Left ventricle myocardium inferior (tissue), 1 donor: ENCODE measurements around the gene THSD4. TPM values are rescaled to one million over a fixed set of nuclear protein-coding genes. Genes with fewer than 3 reads are reported as not detected.
A peak's percentile ranks its signal among the peaks of the same experiment; 100 is the strongest.

Experiments used
- DNase-seq: peaks from one replicate; pipeline ENCODE4 v3.0.0-alpha.2; 2020
- H3K27ac ChIP-seq: fragments of 200-600 bp; replicated peaks from 2 replicates; pipeline ENCODE4 v1.8.0; 2021
- H3K27me3 ChIP-seq: fragments of 200-600 bp; 2 replicates; pipeline ENCODE4 v1.8.0; 2021; ENCODE audit warnings: low read depth
- H3K36me3 ChIP-seq: fragments of 200-600 bp; 2 replicates; pipeline ENCODE4 v1.8.0; 2021
- H3K4me1 ChIP-seq: fragments of 200-600 bp; 2 replicates; pipeline ENCODE4 v1.8.0; 2021
- H3K4me3 ChIP-seq: fragments of 200-600 bp; 2 replicates; pipeline ENCODE4 v1.8.0; 2021; ENCODE audit warnings: mild to moderate bottlenecking, moderate library complexity
- H3K9me3 ChIP-seq: fragments of 200-600 bp; replicated peaks from 2 replicates; pipeline ENCODE4 v1.8.0; 2021
- CTCF ChIP-seq: fragments of 200-600 bp; IDR thresholded peaks from 2 replicates; pipeline ENCODE4 v1.8.0; 2021; ENCODE audit warnings: antibody characterized with exemption, mild to moderate bottlenecking, borderline replicate concordance
- intact Hi-C: fragments of 100-400 bp; cut with micrococcal nuclease; formaldehyde crosslinking; loops from one replicate; pipeline ENCODE4 v1.11.0; 2022
- total RNA-seq: library from RNA; stranded (reverse); fragmentation: NEBNext Ultra II Directional; extraction: Animal tissue kit (Norgen Biotek cat#: 25700); gene quantifications from one replicate; pipeline ENCODE4 v1.2.1, GENCODE V29; 2021
- donor health status: DM: no; HTN: yes; CAD: no; lungs with severe emphysema.

Gene THSD4
- total RNA-seq, 1 donor from 2014 or later = 95.8 TPM

- no peak for TF ChIP-seq CTCF
- DNase-seq = no peak
- no peaks in the 10 kb centered on the region for H3K36me3 ChIP-seq
- H3K4me3 ChIP-seq = no peak overlapping the region
- peak overlapping the region; percentile 90 for H3K27ac ChIP-seq
- no peaks in the 10 kb centered on the region for H3K9me3 ChIP-seq
- no peaks in the 10 kb centered on the region for H3K27me3 ChIP-seq
- peaks cover 61% of the 10 kb centered on the region for H3K4me1 ChIP-seq
- intact Hi-C loops = no loop called here
Observed at GRCh38 chr15:71598741-71599140, 483.5 kb downstream of the THSD4 start.

GRCh38 chr15:71599418-71600151 lies 484.3 kb downstream of the THSD4 start:
- intact Hi-C loops = no loop called here
- DNase-seq = peak; percentile 56
- H3K4me3 ChIP-seq = no peak overlapping the region
- H3K27ac ChIP-seq = peak overlapping the region; percentile 90
- H3K36me3 ChIP-seq = no peaks in the 10 kb centered on the region
- no peak for TF ChIP-seq CTCF
- no peaks in the 10 kb centered on the region for H3K27me3 ChIP-seq
- peaks cover 57% of the 10 kb centered on the region for H3K4me1 ChIP-seq
- H3K9me3 ChIP-seq = peaks cover 5% of the 10 kb centered on the region

GRCh38 chr15:71600237-71600636 lies 485.0 kb downstream of the THSD4 start:
- Histone ChIP-seq H3K4me1 (peaks cover 57% of the 10 kb centered on the region), H3K9me3 (peaks cover 6% of the 10 kb centered on the region), H3K27me3 (no peaks in the 10 kb centered on the region), H3K36me3 (no peaks in the 10 kb centered on the region), H3K27ac (peak overlapping the region; percentile 90), H3K4me3 (no peak overlapping the region)
- intact Hi-C loops = no loop called here
- no peak for DNase-seq
- no peak for TF ChIP-seq CTCF

- TF ChIP-seq CTCF = no peak
- Histone ChIP-seq H3K27ac (no peak overlapping the region), H3K4me1 (peaks cover 48% of the 10 kb centered on the region)
Observed at GRCh38 chr15:71601038-71601834, 486.0 kb downstream of the THSD4 start.

GRCh38 chr15:71603379-71603778 lies 488.1 kb downstream of the THSD4 start:
- no peaks in the 10 kb centered on the region for H3K36me3 ChIP-seq
- no peak overlapping the region for H3K27ac ChIP-seq
- no peaks in the 10 kb centered on the region for H3K27me3 ChIP-seq
- DNase-seq = no peak
- intact Hi-C loops = no loop called here
- H3K4me3 ChIP-seq = no peak overlapping the region
- no peak for TF ChIP-seq CTCF
- peaks cover 6% of the 10 kb centered on the region for H3K9me3 ChIP-seq
- peaks cover 29% of the 10 kb centered on the region for H3K4me1 ChIP-seq

More at GRCh38 chr15:71601038-71601834, 486.0 kb downstream of the THSD4 start:
- DNase-seq = no peak
- Histone ChIP-seq H3K36me3 (no peaks in the 10 kb centered on the region), H3K4me3 (no peak overlapping the region), H3K27me3 (no peaks in the 10 kb centered on the region), H3K9me3 (peaks cover 6% of the 10 kb centered on the region)
- intact Hi-C loops = no loop called here
